Fibroblast of villous mesenchyme (primary cell): ENCODE results near the gene RAB6B. TPM values are rescaled to one million over a fixed set of nuclear protein-coding genes. Genes with fewer than 3 reads are reported as not detected.
A peak's percentile ranks its signal among the peaks of the same experiment; 100 is the strongest.

Source experiments
- DNase-seq: peaks from one replicate; pipeline ENCODE4 v3.0.0-alpha.2; 2010; ENCODE audit warnings: low read depth
- H3K4me3 ChIP-seq: 2 replicates; pipeline ENCODE4 v1.5.1; 2011; ENCODE audit warnings: low read depth, mild to moderate bottlenecking, low read length
- CTCF ChIP-seq: IDR thresholded peaks from 2 replicates; pipeline ENCODE4 v1.5.1; 2012; ENCODE audit warnings: low read depth, mild to moderate bottlenecking, low read length; ENCODE audit not compliant: insufficient read depth
- total RNA-seq: library from RNA; depleted of rRNA; stranded (reverse); fragments of >200 nt; gene quantifications from 2 replicates; pipeline ENCODE4 v1.2.3, GENCODE V29; 2012

The RAB6B gene
- total RNA-seq, 1 donor: 0.86 TPM

DNA sequence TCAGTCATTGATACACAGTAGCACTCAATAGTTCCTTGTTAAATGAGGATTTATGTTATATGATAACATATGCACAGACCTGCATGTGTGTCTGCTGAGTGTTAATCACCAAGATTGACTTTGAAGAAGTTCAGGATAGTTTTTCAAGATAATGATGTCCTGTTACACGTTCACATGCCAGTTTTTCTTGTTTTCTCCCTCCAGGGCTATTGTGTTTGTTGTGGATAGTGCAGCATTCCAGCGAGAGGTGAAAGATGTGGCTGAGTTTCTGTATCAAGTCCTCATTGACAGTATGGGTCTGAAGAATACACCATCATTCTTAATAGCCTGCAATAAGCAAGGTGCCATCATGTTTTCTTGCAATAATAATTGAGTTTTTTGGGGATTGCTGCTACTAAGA is 80.3 kb downstream of the RAB6B start:
- DNase-seq: no peak
- H3K4me3 ChIP-seq: no peak overlapping the region
- no peak for TF ChIP-seq CTCF

GRCh38 chr3:133812872-133813271 is 82.8 kb downstream of the RAB6B start:
- H3K4me3 ChIP-seq: no peak overlapping the region
- no peak for DNase-seq

DNA sequence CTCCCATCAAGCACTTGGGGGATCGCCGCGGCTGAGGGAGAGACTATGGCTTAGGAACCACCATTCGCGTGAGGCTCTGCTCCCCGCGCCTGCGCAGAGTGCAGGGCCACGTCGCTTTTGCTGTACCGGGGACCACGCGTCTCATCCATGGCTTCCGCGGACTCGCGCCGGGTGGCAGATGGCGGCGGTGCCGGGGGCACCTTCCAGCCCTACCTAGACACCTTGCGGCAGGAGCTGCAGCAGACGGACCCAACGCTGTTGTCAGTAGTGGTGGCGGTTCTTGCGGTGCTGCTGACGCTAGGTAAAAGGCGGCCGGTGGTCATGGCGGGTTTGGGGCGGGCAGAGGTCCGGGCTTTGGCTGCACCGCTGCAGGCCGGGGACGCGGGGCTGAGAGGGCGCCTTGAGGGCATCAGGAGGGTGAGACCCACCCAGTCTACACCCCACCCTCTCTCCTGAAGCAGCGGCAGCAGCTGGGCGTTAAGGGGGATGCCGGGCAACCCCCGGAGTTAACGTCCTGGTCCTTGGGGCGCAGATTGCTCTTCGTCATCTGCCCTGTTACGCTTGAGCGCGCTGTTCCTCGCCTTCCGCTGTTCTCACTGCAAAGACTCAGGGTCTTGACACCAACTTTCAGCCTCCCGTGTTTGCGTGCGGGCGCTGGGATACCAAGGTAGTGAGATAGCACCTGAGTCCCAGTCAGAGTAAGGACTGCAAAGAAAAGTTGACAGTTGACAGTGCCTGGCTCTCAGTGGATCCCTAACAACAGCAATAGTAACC is 89.8 kb downstream of the RAB6B start, which contains the start of gene SRPRB:
Gene SRPRB (plus strand): TSS at position 114 of the 774 bp plus-strand sequence. CDS start 34 bp downstream, at position 148.
- no peak for TF ChIP-seq CTCF
- peak; percentile 93 for DNase-seq
- peak within 1 kb of the TSS; percentile 94 for H3K4me3 ChIP-seq

More at GRCh38 chr3:133812872-133813271, 82.8 kb downstream of the RAB6B start:
- no peak for TF ChIP-seq CTCF

DNA sequence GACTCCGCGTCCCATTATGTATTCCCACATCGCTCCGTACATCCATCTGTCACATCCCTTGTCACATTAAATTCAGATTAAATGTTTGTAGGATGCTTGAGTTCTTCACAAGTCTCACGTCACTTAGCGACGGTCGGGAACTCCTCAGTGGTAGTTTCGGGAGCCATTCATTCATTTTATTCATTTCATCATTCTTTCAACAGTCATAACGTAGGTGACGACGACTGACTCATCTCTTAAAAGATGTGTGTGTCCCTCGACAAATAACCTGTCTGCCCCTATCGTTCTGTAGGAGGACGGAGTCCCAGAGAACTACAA is 90.3 kb downstream of the RAB6B start:
- no peak for TF ChIP-seq CTCF
- no peak for DNase-seq
- H3K4me3 ChIP-seq: peak overlapping the region; percentile 94

DNA sequence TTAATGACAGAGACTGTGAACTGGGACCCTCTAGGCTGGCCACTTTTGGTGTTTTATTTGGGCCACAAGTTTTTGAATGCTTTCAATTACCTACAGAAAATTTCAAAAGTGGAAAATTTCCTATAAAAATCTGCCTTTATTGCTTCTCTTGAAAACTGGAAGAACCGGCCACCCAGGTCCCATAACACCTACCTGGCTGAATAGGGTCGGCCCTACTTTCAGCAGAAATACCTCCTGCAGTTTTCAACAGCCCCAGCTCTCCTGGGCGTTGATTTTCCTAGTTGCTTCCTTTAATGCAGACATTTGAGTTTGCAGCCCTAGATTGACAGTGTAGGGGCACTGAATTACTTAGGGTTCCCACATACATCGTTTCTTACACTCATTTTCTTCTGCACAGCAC is 90.8 kb downstream of the RAB6B start:
- no peak for DNase-seq
- no peak overlapping the region for H3K4me3 ChIP-seq
- TF ChIP-seq CTCF: no peak

- H3K4me3 ChIP-seq: no peak overlapping the region
- DNase-seq: no peak
- TF ChIP-seq CTCF: no peak
These were observed 92.2 kb downstream of the RAB6B start for GRCh38 chr3:133803469-133803868.
